Mucosa of descending colon (tissue), 3 donors: ENCODE measurements around the gene PDE11A. TPM values are rescaled to one million over a fixed set of nuclear protein-coding genes. Genes with fewer than 3 reads are reported as not detected.
A peak's percentile ranks its signal among the peaks of the same experiment; 100 is the strongest.

Source experiments
- ATAC-seq: fragments of 200-7000 bp; cut with Tn5 transposase; one replicate; pipeline ENCODE4 v1.9.1; 2020; ENCODE audit warnings: mild to moderate bottlenecking, moderate library complexity
- DNase-seq, 3 donors: peaks; one replicate each; pipeline ENCODE4 v3.0.0-alpha.2; 2020
- H3K36me3 ChIP-seq: fragments of 200-600 bp; one replicate; pipeline ENCODE4 v1.8.0; 2021; ENCODE audit warnings: low read depth, mild to moderate bottlenecking
- H3K4me1 ChIP-seq: fragments of 200-600 bp; one replicate; pipeline ENCODE4 v1.8.0; 2021; ENCODE audit warnings: low read depth, mild to moderate bottlenecking
- H3K4me3 ChIP-seq: fragments of 200-600 bp; one replicate; pipeline ENCODE4 v1.8.0; 2021; ENCODE audit warnings: mild to moderate bottlenecking
- H3K9me3 ChIP-seq: fragments of 200-600 bp; one replicate; pipeline ENCODE4 v1.8.0; 2021; ENCODE audit warnings: mild to moderate bottlenecking
- intact Hi-C, 2 donors: fragments of 100-400 bp; cut with DNase I in 1 of 2; cut with micrococcal nuclease in 1 of 2; formaldehyde crosslinking; loops; one replicate each; pipeline versions ENCODE4 v1.11.0 to v1.11.1; 2022; cut with DNase I, micrococcal nuclease
- total RNA-seq, 3 donors: library from RNA; stranded (reverse); fragmentation: NEBNext Ultra II Directional in 2 of 3; extraction: Animal tissue kit (Norgen Biotek cat#: 25700) in 2 of 3; gene quantifications; one replicate each; pipeline versions ENCODE4 v1.2.1 to v1.2.4, GENCODE V29; 2021 to 2023
- TF ChIP-seq, protein P1 (sequence below): fragments of 200-600 bp; IDR thresholded peaks from one replicate; pipeline ENCODE4 v1.8.0; 2022; ENCODE audit warnings: antibody characterized with exemption, mild to moderate bottlenecking
- donor health status: DM: no; HTN: no; CAD: no; lungs with moderate emphysema.
- donor health status: DM: no; HTN: no; CAD: no.
- donor health status: DM: no; HTN: yes; CAD: no.

Gene PDE11A
- total RNA-seq, 3 donors from 2014 or later = 1.0 to 3.2 (median 2.7) TPM

DNA sequence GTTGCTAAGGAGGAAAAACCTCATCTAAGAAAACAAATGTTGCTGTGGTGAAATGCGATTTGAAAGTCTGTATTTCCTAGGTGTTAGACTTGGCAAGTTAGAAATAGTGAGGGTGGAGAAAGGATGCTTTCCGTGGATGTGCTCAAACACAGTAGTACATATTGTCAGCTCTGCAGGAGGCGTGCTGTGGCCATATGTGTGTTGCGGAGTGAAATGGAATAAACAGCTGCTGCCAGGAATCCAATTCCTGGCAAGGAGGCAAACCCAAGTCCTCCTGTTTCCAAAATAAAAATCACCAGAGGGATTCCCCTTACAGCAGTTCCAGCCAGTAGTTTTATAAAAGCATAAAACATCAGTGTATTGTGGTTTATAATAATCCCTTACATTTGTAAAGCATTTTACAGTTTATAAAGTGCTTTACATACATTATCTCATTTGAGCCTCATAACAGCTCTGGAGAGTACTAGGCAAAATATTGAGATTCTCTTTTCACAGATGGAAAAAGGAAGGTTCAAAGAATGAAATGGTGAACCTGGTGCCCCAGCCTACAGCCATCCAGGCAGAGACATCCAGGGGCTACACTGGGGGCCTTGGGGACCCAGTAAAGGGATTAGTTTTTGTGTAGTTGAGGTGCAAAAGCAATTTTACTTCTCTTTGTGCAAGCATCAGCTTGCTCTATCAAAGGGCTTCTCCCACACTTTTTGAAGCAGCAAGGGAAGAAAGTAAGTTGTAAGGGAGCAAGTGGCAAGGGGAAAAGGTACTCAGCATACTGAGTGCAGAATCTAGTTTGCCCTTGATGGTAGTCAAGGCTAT is 474.0 kb downstream of the PDE11A start:
- TF ChIP-seq, protein P1, sequence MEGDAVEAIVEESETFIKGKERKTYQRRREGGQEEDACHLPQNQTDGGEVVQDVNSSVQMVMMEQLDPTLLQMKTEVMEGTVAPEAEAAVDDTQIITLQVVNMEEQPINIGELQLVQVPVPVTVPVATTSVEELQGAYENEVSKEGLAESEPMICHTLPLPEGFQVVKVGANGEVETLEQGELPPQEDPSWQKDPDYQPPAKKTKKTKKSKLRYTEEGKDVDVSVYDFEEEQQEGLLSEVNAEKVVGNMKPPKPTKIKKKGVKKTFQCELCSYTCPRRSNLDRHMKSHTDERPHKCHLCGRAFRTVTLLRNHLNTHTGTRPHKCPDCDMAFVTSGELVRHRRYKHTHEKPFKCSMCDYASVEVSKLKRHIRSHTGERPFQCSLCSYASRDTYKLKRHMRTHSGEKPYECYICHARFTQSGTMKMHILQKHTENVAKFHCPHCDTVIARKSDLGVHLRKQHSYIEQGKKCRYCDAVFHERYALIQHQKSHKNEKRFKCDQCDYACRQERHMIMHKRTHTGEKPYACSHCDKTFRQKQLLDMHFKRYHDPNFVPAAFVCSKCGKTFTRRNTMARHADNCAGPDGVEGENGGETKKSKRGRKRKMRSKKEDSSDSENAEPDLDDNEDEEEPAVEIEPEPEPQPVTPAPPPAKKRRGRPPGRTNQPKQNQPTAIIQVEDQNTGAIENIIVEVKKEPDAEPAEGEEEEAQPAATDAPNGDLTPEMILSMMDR = no peak
- Histone ChIP-seq H3K4me3 (no peak overlapping the region), H3K36me3 (no peaks in the 10 kb centered on the region), H3K4me1 (peaks cover 5% of the 10 kb centered on the region), H3K9me3 (no peaks in the 10 kb centered on the region)
- ATAC-seq = no peak
- DNase-seq = peak in 1 of 3 donors; percentile 13
- intact Hi-C loops = no loop called here

DNA sequence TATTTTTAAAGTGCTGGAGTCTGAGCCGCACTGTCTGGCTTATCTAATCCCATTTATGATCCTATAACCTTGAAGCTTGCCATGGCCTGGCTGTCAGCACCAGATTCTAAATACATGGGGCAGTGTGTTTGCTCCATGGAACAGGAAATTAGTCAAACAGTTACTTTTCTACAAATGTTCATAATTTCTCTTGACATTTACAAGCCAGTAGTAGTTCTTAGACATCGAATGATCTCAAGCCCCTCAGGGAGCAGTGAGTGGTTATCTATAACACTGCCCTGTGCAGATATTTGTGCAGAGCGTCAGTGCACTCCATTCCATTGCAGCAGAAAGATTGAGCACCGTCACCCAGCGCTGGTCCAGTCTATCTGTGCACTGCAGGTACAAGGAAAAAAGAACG is 474.8 kb downstream of the PDE11A start:
- ATAC-seq = no peak

DNA sequence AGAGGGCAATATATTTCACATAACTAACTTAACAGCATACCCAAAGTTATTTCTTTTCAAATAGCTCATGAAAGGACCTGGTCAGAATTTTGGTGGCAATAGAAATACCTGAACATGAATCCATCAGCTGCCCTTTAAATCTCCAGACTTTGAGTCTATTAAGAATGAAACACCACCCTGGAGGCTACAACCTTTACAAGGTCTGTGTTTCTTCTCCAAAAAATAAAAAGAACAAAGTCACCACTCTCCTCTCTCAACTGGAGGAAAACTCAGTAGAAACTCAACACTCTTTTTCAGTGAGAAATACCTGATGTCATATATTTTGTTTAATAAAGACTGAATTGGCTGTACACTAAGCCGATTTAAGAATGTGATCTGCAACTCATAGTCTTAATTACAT is 475.7 kb downstream of the PDE11A start:
- TF ChIP-seq, protein P1 = no peak
- no peaks in the 10 kb centered on the region for H3K36me3 ChIP-seq
- ATAC-seq = no peak
- H3K9me3 ChIP-seq = no peaks in the 10 kb centered on the region
- intact Hi-C loops = no loop called here
- no peak for DNase-seq
- no peak overlapping the region for H3K4me3 ChIP-seq
- H3K4me1 ChIP-seq = peaks cover 5% of the 10 kb centered on the region

More for the DNA sequence above, 474.8 kb downstream of the PDE11A start:
- Histone ChIP-seq H3K36me3 (no peaks in the 10 kb centered on the region), H3K9me3 (no peaks in the 10 kb centered on the region), H3K4me3 (no peak overlapping the region), H3K4me1 (peaks cover 5% of the 10 kb centered on the region)
- intact Hi-C loops = no loop called here
- no peak for DNase-seq
- TF ChIP-seq, protein P1 = no peak

GRCh38 chr2:177595126-177595845 is 477.3 kb downstream of the PDE11A start:
- ATAC-seq (no peak), DNase-seq (no peak)
- H3K9me3 ChIP-seq = no peaks in the 10 kb centered on the region
- TF ChIP-seq, protein P1 = no peak
- no peak overlapping the region for H3K4me3 ChIP-seq
- H3K36me3 ChIP-seq = no peaks in the 10 kb centered on the region
- peaks cover 5% of the 10 kb centered on the region for H3K4me1 ChIP-seq
- intact Hi-C loops = no loop called here

DNA sequence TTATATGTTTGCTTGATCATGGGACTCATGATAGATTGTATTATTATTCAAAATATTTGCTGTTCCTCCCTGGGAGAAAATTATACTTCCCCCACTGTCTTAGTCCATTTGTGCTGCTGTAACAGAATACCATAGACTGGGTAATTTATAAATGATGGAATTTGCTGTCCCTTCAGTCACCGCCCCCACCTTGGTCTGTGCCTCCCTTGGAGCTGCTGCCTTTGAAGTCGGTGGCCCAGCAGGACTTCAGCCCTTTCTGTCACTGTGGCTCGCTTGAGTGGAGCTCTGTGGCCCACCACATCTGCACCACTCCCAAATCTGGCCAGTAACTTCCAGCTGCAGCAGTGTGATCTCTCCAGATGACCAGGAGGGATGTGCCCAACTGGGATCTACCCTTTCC is 479.2 kb downstream of the PDE11A start:
- no peak for ATAC-seq

More for the DNA sequence above, 479.2 kb downstream of the PDE11A start:
- Histone ChIP-seq H3K9me3 (no peaks in the 10 kb centered on the region), H3K4me1 (no peaks in the 10 kb centered on the region), H3K36me3 (no peaks in the 10 kb centered on the region), H3K4me3 (no peak overlapping the region)
- DNase-seq = no peak
- intact Hi-C loops = no loop called here
- TF ChIP-seq, protein P1 = no peak
